GM12891 (cell line): Measurements from ENCODE around the gene ZNF683.

Source experiments
- POLR2A ChIP-seq: IDR thresholded peaks from 2 replicates; pipeline ENCODE4 v1.6.1; 2011; ENCODE audit warnings: low read depth, low read length, control low read depth
- POLR2AphosphoS5 ChIP-seq: IDR thresholded peaks from 2 replicates; pipeline ENCODE4 v1.6.1; 2011; ENCODE audit warnings: low read depth, low read length, control low read depth
- SPI1 ChIP-seq: IDR thresholded peaks from 2 replicates; pipeline ENCODE4 v1.6.1; 2011; ENCODE audit warnings: low read depth, low read length, control low read depth
- TAF1 ChIP-seq: IDR thresholded peaks from 2 replicates; pipeline ENCODE4 v1.6.1; 2011; ENCODE audit warnings: low read depth, low read length, control low read depth

- TF ChIP-seq SPI1 (no peak), TAF1 (no peak), POLR2A (no peak), POLR2AphosphoS5 (no peak)
These were observed 13.9 kb downstream of the ZNF683 start for GRCh38 chr1:26358411-26359384.
